Gastrocnemius medialis (tissue), 4 donors: ENCODE measurements around the gene FANCM.

Source experiments
- CTCF ChIP-seq, 5 experiments: fragments of 450-650 bp in 3 of 5; fragments of 200-600 bp in 2 of 5; sonication (generic) in 2 of 5; IDR thresholded peaks in 4 of 5; conservative IDR thresholded peaks in 1 of 5; 1 replicate in 4 of 5; 2 replicates in 1 of 5; pipeline ENCODE4 v1.5.1; 2016 to 2019; ENCODE audit warnings: antibody characterized with exemption in 5 of 5, mild to moderate bottlenecking in 3 of 5, moderate library complexity in 3 of 5
- POLR2A ChIP-seq, 2 donors: fragments of 450-650 bp; IDR thresholded peaks; one replicate each; pipeline ENCODE4 v1.6.1; 2017; ENCODE audit warnings: antibody characterized with exemption in 2 of 2, mild to moderate bottlenecking in 2 of 2, moderate library complexity in 2 of 2

DNA sequence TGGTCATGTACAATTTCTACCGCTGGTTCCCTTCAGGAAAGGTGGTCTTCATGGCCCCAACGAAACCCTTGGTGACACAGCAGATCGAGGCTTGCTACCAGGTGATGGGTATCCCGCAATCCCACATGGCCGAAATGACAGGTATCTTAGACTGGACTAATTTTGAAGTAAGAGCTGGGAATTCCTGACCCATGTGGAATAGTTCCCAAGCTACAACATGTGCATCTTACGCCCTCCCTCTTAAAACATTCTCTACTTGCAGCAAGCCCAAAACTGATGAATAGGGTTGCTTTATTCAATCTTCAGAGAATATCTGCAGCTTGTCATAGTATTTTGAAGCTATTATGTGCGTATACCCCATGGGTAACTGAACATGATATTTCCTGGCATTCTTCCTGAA lies 669 bp downstream of the FANCM start:
- TF ChIP-seq CTCF (IDR thresholded peaks at IDR 0.05 in 4 of 5, conservative IDR thresholded peaks at IDR 0.05 in 1 of 5) (no peak), POLR2A (IDR thresholded peaks at IDR 0.05) (no peak)
